ENCODE results near the gene SYNJ2. TPM values are rescaled to one million over a fixed set of nuclear protein-coding genes. Genes with fewer than 3 reads are reported as not detected.
A peak's percentile ranks its signal among the peaks of the same experiment; 100 is the strongest.

The SYNJ2 gene
- total RNA-seq, 1 donor from 2014 or later: 42.7 TPM

- no peak overlapping the region for H3K27ac Mint-ChIP-seq
- TF ChIP-seq CTCF (IDR thresholded peaks at IDR 0.05; ENCODE audit: unreplicated experiment): no peak
- H3K4me1 Mint-ChIP-seq: peaks cover 2% of the 10 kb centered on the region
- H3K27me3 Mint-ChIP-seq (ENCODE audit: low read depth): no peaks in the 10 kb centered on the region
- H3K4me3 Mint-ChIP-seq: no peak overlapping the region
- DNase-seq (ENCODE audit: low spot score in 2 of 2, unreplicated experiment in 2 of 2): no peak
- H3K9me3 Mint-ChIP-seq: no peaks in the 10 kb centered on the region
- peaks cover 24% of the 10 kb centered on the region for H3K36me3 Mint-ChIP-seq
Measured at GRCh38 chr6:158070513-158070912, 88.8 kb downstream of the SYNJ2 start.

- Mint-ChIP-seq H3K9me3 (no peaks in the 10 kb centered on the region), H3K4me3 (no peak overlapping the region), H3K27ac (no peak overlapping the region), H3K4me1 (peaks cover 2% of the 10 kb centered on the region), H3K27me3 (ENCODE audit: low read depth) (no peaks in the 10 kb centered on the region), H3K36me3 (peaks cover 27% of the 10 kb centered on the region)
- TF ChIP-seq CTCF (IDR thresholded peaks at IDR 0.05; ENCODE audit: unreplicated experiment): no peak
- DNase-seq (ENCODE audit: low spot score in 2 of 2, unreplicated experiment in 2 of 2): no peak
Measured at GRCh38 chr6:158071121-158072082, 89.7 kb downstream of the SYNJ2 start.

GRCh38 chr6:158072083-158072721 lies 90.5 kb downstream of the SYNJ2 start:
- H3K9me3 Mint-ChIP-seq: no peaks in the 10 kb centered on the region
- peak overlapping the region; percentile 60 for H3K27ac Mint-ChIP-seq
- peak in 1 of 2 experiments; percentile 79 for DNase-seq (ENCODE audit: low spot score in 2 of 2, unreplicated experiment in 2 of 2)
- no peaks in the 10 kb centered on the region for H3K27me3 Mint-ChIP-seq (ENCODE audit: low read depth)
- TF ChIP-seq CTCF (IDR thresholded peaks at IDR 0.05; ENCODE audit: unreplicated experiment): peak; percentile 75
- peaks cover 2% of the 10 kb centered on the region for H3K4me1 Mint-ChIP-seq
- H3K4me3 Mint-ChIP-seq: no peak overlapping the region
- peaks cover 26% of the 10 kb centered on the region for H3K36me3 Mint-ChIP-seq

GRCh38 chr6:158073776-158074175 lies 92.1 kb downstream of the SYNJ2 start:
- Mint-ChIP-seq H3K27ac (no peak overlapping the region), H3K27me3 (ENCODE audit: low read depth) (no peaks in the 10 kb centered on the region), H3K9me3 (no peaks in the 10 kb centered on the region), H3K4me1 (peaks cover 2% of the 10 kb centered on the region), H3K36me3 (peaks cover 33% of the 10 kb centered on the region), H3K4me3 (no peak overlapping the region)
- DNase-seq (ENCODE audit: low spot score in 2 of 2, unreplicated experiment in 2 of 2): no peak
- TF ChIP-seq CTCF (IDR thresholded peaks at IDR 0.05; ENCODE audit: unreplicated experiment): no peak

- no peak for TF ChIP-seq CTCF (IDR thresholded peaks at IDR 0.05; ENCODE audit: unreplicated experiment)
- H3K4me1 Mint-ChIP-seq: peaks cover 2% of the 10 kb centered on the region
- H3K36me3 Mint-ChIP-seq: peaks cover 42% of the 10 kb centered on the region
- H3K27me3 Mint-ChIP-seq (ENCODE audit: low read depth): no peaks in the 10 kb centered on the region
- H3K9me3 Mint-ChIP-seq: no peaks in the 10 kb centered on the region
- no peak overlapping the region for H3K27ac Mint-ChIP-seq
- H3K4me3 Mint-ChIP-seq: no peak overlapping the region
- DNase-seq (ENCODE audit: low spot score in 2 of 2, unreplicated experiment in 2 of 2): no peak
Measured at GRCh38 chr6:158076548-158076947, 94.9 kb downstream of the SYNJ2 start.

Measured in mesothelial cell of epicardium (in vitro differentiated cells).